CD4-positive, alpha-beta T cell (primary cell): Measurements from ENCODE around the gene B3GALT6. TPM values are rescaled to one million over a fixed set of nuclear protein-coding genes. Genes with fewer than 3 reads are reported as not detected.
"Not testable (repeated sequence)": the region's sequence is repeated elsewhere in the genome, so short reads cannot be mapped to it uniquely, and the experiment has no call there.

Experiments used
- ATAC-seq: fragments of 200-7000 bp; cut with Tn5 transposase; one replicate; pipeline ENCODE4 v1.10.0; 2022; ENCODE audit warnings: mild to moderate bottlenecking; ENCODE audit not compliant: poor library complexity
- CTCF ChIA-PET: fragments of 350-600 bp; sonication (Branson Sonifier 250); formaldehyde crosslinking; loops from one replicate; lab custom pipeline; 2021; ENCODE audit warnings: antibody characterized with exemption, inconsistent platforms; lab: Charles Lee
- POLR2A ChIA-PET: fragments of 350-600 bp; sonication (Branson Sonifier 250); formaldehyde crosslinking; loops from one replicate; lab custom pipeline; 2021; ENCODE audit warnings: antibody characterized with exemption, inconsistent platforms; lab: Charles Lee
- DNase-seq, 14 experiments: peaks; one replicate each; pipeline ENCODE4 v3.0.0-alpha.2; 2013 to 2020; ENCODE audit warnings: mixed read lengths in 2 of 14
- H3K27ac ChIP-seq, 2 donors: one replicate each; pipeline versions ENCODE4 v1.5.1 to v1.7.0; 2013; ENCODE audit warnings: low read length in 2 of 2, low read depth in 1 of 2, mild to moderate bottlenecking in 1 of 2
- H3K27me3 ChIP-seq, 2 experiments: 1 replicate in 1 of 2; 2 replicates in 1 of 2; pipeline versions ENCODE4 v1.6.1 to v1.7.0; 2013; ENCODE audit warnings: low read length in 2 of 2, control low read depth in 1 of 2, mild to moderate bottlenecking in 1 of 2, moderate library complexity in 1 of 2; ENCODE audit not compliant: insufficient read depth in 2 of 2, control insufficient read depth in 1 of 2
- H3K36me3 ChIP-seq: one replicate; pipeline ENCODE4 v1.6.1; 2013; ENCODE audit warnings: low read length, control low read depth; ENCODE audit not compliant: insufficient read depth
- H3K4me1 ChIP-seq: one replicate; pipeline ENCODE4 v1.6.1; 2013; ENCODE audit warnings: low read length, control low read depth; ENCODE audit not compliant: insufficient read depth
- H3K4me3 ChIP-seq: one replicate; pipeline ENCODE4 v1.5.1; 2013; ENCODE audit warnings: mild to moderate bottlenecking, low read length, moderate library complexity
- H3K9me3 ChIP-seq, 2 experiments: 1 replicate in 1 of 2; 2 replicates in 1 of 2; pipeline versions ENCODE4 v1.6.1 to v1.7.0; 2013; ENCODE audit warnings: low read length in 2 of 2, mild to moderate bottlenecking in 2 of 2, control low read depth in 1 of 2, moderate library complexity in 1 of 2; ENCODE audit not compliant: control insufficient read depth in 1 of 2, insufficient read depth in 1 of 2
- H3K27ac Mint-ChIP-seq: one replicate; pipeline ENCODE4 v1.8.0; 2020; ENCODE audit warnings: mixed read lengths
- H3K27me3 Mint-ChIP-seq: one replicate; pipeline ENCODE4 v1.8.0; 2021; ENCODE audit warnings: mixed read lengths
- H3K36me3 Mint-ChIP-seq: one replicate; pipeline ENCODE4 v1.8.0; 2021; ENCODE audit warnings: low read depth, mixed read lengths
- H3K4me1 Mint-ChIP-seq: one replicate; pipeline ENCODE4 v1.8.0; 2021; ENCODE audit warnings: low read depth, mixed read lengths
- H3K4me3 Mint-ChIP-seq: one replicate; pipeline ENCODE4 v1.8.0; 2020; ENCODE audit warnings: mild to moderate bottlenecking, mixed read lengths
- H3K9me3 Mint-ChIP-seq: one replicate; pipeline ENCODE4 v1.8.0; 2020; ENCODE audit warnings: mixed read lengths
- CTCF ChIP-seq: fragments of 200-600 bp; IDR thresholded peaks from one replicate; pipeline ENCODE4 v1.8.0; 2022; ENCODE audit warnings: antibody characterized with exemption, mild to moderate bottlenecking
- intact Hi-C, 2 experiments: fragments of 100-400 bp; cut with DNase I in 1 of 2; cut with micrococcal nuclease in 1 of 2; formaldehyde crosslinking; loops; one replicate each; pipeline versions ENCODE4 v1.15.1 to v1.9.0; 2023 to 2025; cut with DNase I, micrococcal nuclease
- total RNA-seq, 174 experiments: library from RNA in 2 of 174; stranded (reverse) in 2 of 174; gene quantifications; one replicate each; pipeline ENCODE4 v1.2.3 and lab custom pipeline; 2021 to 2026

The B3GALT6 gene
- total RNA-seq, 2 experiments from 2014 or later, result 4.9 to 5.1 TPM

- no peaks in the 10 kb centered on the region for H3K36me3 Mint-ChIP-seq
- ChIA-PET CTCF (no interaction called here), POLR2A (no interaction called here)
- no peak overlapping the region for H3K27ac Mint-ChIP-seq
- H3K4me3 ChIP-seq, result no peak overlapping the region
- H3K27me3 ChIP-seq, result no peaks in the 10 kb centered on the region
- no peak for DNase-seq
- no peaks in the 10 kb centered on the region for H3K4me1 ChIP-seq
- H3K4me1 Mint-ChIP-seq, result no peaks in the 10 kb centered on the region
- no peak for ATAC-seq
- H3K4me3 Mint-ChIP-seq, result no peak overlapping the region
- H3K9me3 ChIP-seq, result peaks cover 0 to 6% of the 10 kb centered on the region in 2 experiments
- no peak for TF ChIP-seq CTCF
- H3K9me3 Mint-ChIP-seq, result no peaks in the 10 kb centered on the region
- intact Hi-C loops, result no loop called here
- no peaks in the 10 kb centered on the region for H3K27me3 Mint-ChIP-seq
- no peaks in the 10 kb centered on the region for H3K36me3 ChIP-seq
- H3K27ac ChIP-seq, result no peak overlapping the region
These were observed 42.9 kb upstream of the B3GALT6 start for GRCh38 chr1:1189111-1189510.

- no peaks in the 10 kb centered on the region for H3K36me3 ChIP-seq
- no peaks in the 10 kb centered on the region for H3K27me3 Mint-ChIP-seq
- POLR2A ChIA-PET, result no interaction called here
- no peak overlapping the region for H3K4me3 Mint-ChIP-seq
- CTCF ChIA-PET, result no interaction called here
- intact Hi-C loops, result no loop called here
- peaks cover 0 to 20% of the 10 kb centered on the region in 2 experiments for H3K9me3 ChIP-seq
- H3K4me1 Mint-ChIP-seq, result no peaks in the 10 kb centered on the region
- no peaks in the 10 kb centered on the region for H3K27me3 ChIP-seq
- no peak overlapping the region for H3K4me3 ChIP-seq
- peaks cover 4% of the 10 kb centered on the region for H3K9me3 Mint-ChIP-seq
- no peak overlapping the region for H3K27ac ChIP-seq
- TF ChIP-seq CTCF, result no peak
- no peaks in the 10 kb centered on the region for H3K36me3 Mint-ChIP-seq
- ATAC-seq (no peak), DNase-seq (peak in 1 of 14 experiments; percentile 4)
- no peaks in the 10 kb centered on the region for H3K4me1 ChIP-seq
- H3K27ac Mint-ChIP-seq, result no peak overlapping the region
These were observed 40.3 kb upstream of the B3GALT6 start for GRCh38 chr1:1191734-1192133.

- no peak for ATAC-seq
- no peaks in the 10 kb centered on the region for H3K36me3 ChIP-seq
- TF ChIP-seq CTCF, result no peak
- DNase-seq, result peak in 1 of 14 experiments; percentile 6
- Mint-ChIP-seq H3K9me3 (peaks cover 4% of the 10 kb centered on the region), H3K4me1 (peaks cover 1% of the 10 kb centered on the region), H3K4me3 (no peak overlapping the region), H3K36me3 (no peaks in the 10 kb centered on the region), H3K27me3 (no peaks in the 10 kb centered on the region), H3K27ac (no peak overlapping the region)
- intact Hi-C loops, result no loop called here
- ChIA-PET POLR2A (no interaction called here), CTCF (no interaction called here)
- no peak overlapping the region for H3K27ac ChIP-seq
- H3K4me3 ChIP-seq, result no peak overlapping the region
- peaks cover under 1% of the 10 kb centered on the region for H3K4me1 ChIP-seq
- no peaks in the 10 kb centered on the region for H3K27me3 ChIP-seq
- peaks cover 0 to 20% of the 10 kb centered on the region in 2 experiments for H3K9me3 ChIP-seq
These were observed 37.3 kb upstream of the B3GALT6 start for GRCh38 chr1:1194723-1195122.

GRCh38 chr1:1195726-1196125, 36.3 kb upstream of the B3GALT6 start:
- H3K4me1 Mint-ChIP-seq, H3K4me3 Mint-ChIP-seq, intact Hi-C loops, CTCF ChIA-PET, H3K27ac ChIP-seq, H3K36me3 ChIP-seq, H3K27me3 ChIP-seq, POLR2A ChIA-PET, H3K4me3 ChIP-seq, H3K27me3 Mint-ChIP-seq, H3K9me3 Mint-ChIP-seq, H3K36me3 Mint-ChIP-seq, ATAC-seq, H3K27ac Mint-ChIP-seq: not testable (repeated sequence)
- Histone ChIP-seq H3K4me1 (peaks cover 11% of the 10 kb centered on the region), H3K9me3 (peaks cover 0 to 20% of the 10 kb centered on the region in 2 experiments)
- peak in 2 of 14 experiments; percentile 0 to 6 for DNase-seq
